Measurements from ENCODE around the gene IL20. TPM values are rescaled to one million over a fixed set of nuclear protein-coding genes. Genes with fewer than 3 reads are reported as not detected.

The IL20 gene
- total and polyA plus RNA-seq, 2 of the 8 experiments (the other 6 are each of a cell fraction or from before 2014, with no cell fraction given) = not detected

GRCh38 chr1:206883160-206883559, 17.7 kb downstream of the IL20 start (continued):
- TF ChIP-seq RFX5 (IDR thresholded peaks at IDR 0.05; ENCODE audit: borderline replicate concordance, low read depth, low read length) = no peak
- TF ChIP-seq ATF3 (IDR thresholded peaks at IDR 0.05; ENCODE audit: insufficient read depth, low read depth, low read length) = no peak
- no peak for TF ChIP-seq CHD7 (IDR thresholded peaks at IDR 0.05; ENCODE audit: insufficient replicate concordance, low read length)
- TF ChIP-seq CBX5 (IDR thresholded peaks at IDR 0.05; ENCODE audit: low read depth, low read length) = no peak
- TF ChIP-seq CHD1 (IDR thresholded peaks at IDR 0.05; ENCODE audit: low read depth, low read length) = no peak

Data from H1 (cell line).